Ishikawa (cell line): ENCODE data around the gene RBM20.

Experiments used
- CEBPB ChIP-seq: IDR thresholded peaks from 2 replicates; pipeline ENCODE4 v1.6.1; 2012
- TAF1 ChIP-seq: IDR thresholded peaks from 2 replicates; pipeline ENCODE4 v1.6.1; 2012; ENCODE audit warnings: low read depth, mild to moderate bottlenecking
- TF ChIP-seq, protein P1 (sequence below): IDR thresholded peaks from 2 replicates; pipeline ENCODE4 v1.6.1; 2012; ENCODE audit warnings: low read depth, mild to moderate bottlenecking

DNA sequence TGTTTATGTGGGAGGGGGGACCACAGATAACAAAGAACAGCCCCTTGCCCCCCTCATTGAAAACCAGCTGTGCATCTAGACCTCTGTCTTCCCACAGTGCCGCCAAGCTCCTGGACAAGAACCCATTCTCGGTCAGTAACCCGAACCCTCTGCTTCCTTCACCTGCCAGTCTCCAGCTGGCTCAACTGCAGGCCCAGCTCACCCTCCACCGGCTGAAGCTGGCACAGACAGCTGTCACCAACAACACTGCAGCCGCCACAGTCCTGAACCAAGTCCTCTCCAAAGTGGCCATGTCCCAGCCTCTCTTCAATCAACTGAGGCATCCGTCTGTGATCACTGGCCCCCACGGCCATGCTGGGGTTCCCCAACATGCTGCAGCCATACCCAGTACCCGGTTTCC is 136.6 kb downstream of the RBM20 start:
- no peak for TF ChIP-seq TAF1
- TF ChIP-seq, protein P1, sequence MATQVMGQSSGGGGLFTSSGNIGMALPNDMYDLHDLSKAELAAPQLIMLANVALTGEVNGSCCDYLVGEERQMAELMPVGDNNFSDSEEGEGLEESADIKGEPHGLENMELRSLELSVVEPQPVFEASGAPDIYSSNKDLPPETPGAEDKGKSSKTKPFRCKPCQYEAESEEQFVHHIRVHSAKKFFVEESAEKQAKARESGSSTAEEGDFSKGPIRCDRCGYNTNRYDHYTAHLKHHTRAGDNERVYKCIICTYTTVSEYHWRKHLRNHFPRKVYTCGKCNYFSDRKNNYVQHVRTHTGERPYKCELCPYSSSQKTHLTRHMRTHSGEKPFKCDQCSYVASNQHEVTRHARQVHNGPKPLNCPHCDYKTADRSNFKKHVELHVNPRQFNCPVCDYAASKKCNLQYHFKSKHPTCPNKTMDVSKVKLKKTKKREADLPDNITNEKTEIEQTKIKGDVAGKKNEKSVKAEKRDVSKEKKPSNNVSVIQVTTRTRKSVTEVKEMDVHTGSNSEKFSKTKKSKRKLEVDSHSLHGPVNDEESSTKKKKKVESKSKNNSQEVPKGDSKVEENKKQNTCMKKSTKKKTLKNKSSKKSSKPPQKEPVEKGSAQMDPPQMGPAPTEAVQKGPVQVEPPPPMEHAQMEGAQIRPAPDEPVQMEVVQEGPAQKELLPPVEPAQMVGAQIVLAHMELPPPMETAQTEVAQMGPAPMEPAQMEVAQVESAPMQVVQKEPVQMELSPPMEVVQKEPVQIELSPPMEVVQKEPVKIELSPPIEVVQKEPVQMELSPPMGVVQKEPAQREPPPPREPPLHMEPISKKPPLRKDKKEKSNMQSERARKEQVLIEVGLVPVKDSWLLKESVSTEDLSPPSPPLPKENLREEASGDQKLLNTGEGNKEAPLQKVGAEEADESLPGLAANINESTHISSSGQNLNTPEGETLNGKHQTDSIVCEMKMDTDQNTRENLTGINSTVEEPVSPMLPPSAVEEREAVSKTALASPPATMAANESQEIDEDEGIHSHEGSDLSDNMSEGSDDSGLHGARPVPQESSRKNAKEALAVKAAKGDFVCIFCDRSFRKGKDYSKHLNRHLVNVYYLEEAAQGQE = no peak
- TF ChIP-seq CEBPB = no peak
